AG09309 (cell line): ENCODE results near the gene RBMY1D.
"Not testable (repeated sequence)": the region's sequence is repeated elsewhere in the genome, so short reads cannot be mapped to it uniquely, and the experiment has no call there.

Source experiments
- DNase-seq: peaks from one replicate; pipeline ENCODE4 v3.0.0-alpha.2; 2010; ENCODE audit warnings: low read depth
- H3K4me3 ChIP-seq: 2 replicates; pipeline ENCODE4 v1.5.1; 2011; ENCODE audit warnings: mild to moderate bottlenecking, low read depth, low read length, moderate library complexity; ENCODE audit not compliant: control insufficient read depth
- TF ChIP-seq, protein P1 (sequence below): IDR thresholded peaks from 2 replicates; pipeline ENCODE4 v1.5.1; 2011; ENCODE audit warnings: mild to moderate bottlenecking, low read depth, low read length, inconsistent platforms; ENCODE audit not compliant: insufficient read depth, control insufficient read depth; ENCODE audit errors: missing control alignments

Gene RBMY1D

DNA sequence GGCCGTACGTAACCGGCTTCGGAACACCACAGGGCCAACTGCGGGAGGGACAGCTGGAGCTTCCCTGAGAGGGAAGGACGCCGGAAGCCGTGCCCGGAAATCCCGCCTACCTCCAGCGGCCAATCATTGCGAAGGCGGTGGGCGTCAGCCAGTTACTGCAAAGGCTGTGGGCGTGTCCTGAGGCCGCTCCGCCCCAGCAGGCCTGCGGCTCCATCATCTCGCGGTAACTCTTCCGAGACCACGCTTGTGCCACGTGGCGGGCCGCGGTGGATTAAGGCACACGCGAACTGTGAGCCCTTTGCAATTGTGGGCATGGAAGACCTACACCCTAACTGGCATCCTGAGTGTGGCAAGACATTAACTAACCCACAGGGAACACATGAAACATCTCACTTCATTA lies at the start of gene RBMY1D:
RBMY1D (minus strand) TSS at position 101 of the 400 bp plus-strand sequence. CDS start 2,013 bp downstream, outside the sequence.
- not testable (repeated sequence) for H3K4me3 ChIP-seq, DNase-seq

DNA sequence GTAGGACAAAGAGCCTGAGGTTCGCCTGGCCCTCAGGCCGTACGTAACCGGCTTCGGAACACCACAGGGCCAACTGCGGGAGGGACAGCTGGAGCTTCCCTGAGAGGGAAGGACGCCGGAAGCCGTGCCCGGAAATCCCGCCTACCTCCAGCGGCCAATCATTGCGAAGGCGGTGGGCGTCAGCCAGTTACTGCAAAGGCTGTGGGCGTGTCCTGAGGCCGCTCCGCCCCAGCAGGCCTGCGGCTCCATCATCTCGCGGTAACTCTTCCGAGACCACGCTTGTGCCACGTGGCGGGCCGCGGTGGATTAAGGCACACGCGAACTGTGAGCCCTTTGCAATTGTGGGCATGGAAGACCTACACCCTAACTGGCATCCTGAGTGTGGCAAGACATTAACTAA lies 23.6 kb upstream of the RBMY1D start, which contains the start of gene RBMY1E:
RBMY1E (minus strand) TSS at position 101 of the 400 bp plus-strand sequence. CDS start 1,978 bp downstream, outside the sequence.
- H3K4me3 ChIP-seq, DNase-seq: not testable (repeated sequence)

DNA sequence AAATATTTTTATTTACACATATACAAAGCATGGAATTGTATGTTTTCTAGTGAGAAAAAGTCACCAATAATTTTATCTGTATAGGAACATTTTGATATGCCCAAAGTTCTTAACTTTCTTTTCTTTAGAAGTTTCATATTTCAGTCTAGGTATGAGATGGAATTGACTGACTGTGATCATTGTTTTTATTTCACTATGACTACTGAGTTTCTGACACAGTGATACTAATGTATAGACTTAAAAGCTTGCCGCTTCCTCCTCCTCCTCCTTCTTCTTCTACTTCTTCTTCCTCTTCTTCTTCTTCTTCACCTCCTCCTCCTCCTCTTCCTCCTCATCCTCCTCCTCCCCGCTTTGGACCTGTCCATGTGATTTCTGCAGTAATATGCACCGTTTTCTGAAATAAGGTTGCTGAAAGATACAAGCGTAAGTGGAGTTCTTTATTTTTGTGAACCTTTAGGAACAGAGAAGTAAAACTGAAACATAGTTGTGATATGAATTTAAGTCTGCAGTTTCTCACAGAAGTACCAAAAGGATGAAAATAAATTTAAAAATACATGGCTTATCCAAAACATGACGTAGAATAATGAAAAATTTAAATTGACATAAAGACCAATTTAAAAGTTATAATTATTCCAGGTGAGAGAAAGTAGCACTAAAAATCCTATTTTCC lies 24.8 kb downstream of the RBMY1D start:
- H3K4me3 ChIP-seq, DNase-seq: not testable (repeated sequence)

DNA sequence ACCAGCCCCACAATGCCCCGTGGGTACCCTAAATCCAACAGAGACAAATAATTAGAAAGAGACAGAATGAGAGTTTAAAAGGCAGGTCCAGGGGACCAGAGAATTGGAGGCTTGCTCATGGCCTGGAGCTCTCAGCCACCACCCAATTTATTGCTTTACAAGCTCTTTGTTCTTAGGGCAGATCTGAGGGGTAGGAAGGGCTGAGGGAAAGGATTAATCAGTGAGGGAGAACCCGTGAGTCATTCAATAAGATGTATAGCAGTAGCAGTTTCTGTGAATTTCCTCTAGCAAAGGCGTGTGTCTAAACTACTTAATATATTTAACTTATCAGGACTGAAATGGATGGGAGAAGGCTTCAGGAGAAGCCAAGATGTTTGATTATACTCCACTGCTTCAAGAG lies 48.8 kb downstream of the RBMY1D start:
- TF ChIP-seq, protein P1, sequence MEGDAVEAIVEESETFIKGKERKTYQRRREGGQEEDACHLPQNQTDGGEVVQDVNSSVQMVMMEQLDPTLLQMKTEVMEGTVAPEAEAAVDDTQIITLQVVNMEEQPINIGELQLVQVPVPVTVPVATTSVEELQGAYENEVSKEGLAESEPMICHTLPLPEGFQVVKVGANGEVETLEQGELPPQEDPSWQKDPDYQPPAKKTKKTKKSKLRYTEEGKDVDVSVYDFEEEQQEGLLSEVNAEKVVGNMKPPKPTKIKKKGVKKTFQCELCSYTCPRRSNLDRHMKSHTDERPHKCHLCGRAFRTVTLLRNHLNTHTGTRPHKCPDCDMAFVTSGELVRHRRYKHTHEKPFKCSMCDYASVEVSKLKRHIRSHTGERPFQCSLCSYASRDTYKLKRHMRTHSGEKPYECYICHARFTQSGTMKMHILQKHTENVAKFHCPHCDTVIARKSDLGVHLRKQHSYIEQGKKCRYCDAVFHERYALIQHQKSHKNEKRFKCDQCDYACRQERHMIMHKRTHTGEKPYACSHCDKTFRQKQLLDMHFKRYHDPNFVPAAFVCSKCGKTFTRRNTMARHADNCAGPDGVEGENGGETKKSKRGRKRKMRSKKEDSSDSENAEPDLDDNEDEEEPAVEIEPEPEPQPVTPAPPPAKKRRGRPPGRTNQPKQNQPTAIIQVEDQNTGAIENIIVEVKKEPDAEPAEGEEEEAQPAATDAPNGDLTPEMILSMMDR = no peak
- no peak overlapping the region for H3K4me3 ChIP-seq
- no peak for DNase-seq

DNA sequence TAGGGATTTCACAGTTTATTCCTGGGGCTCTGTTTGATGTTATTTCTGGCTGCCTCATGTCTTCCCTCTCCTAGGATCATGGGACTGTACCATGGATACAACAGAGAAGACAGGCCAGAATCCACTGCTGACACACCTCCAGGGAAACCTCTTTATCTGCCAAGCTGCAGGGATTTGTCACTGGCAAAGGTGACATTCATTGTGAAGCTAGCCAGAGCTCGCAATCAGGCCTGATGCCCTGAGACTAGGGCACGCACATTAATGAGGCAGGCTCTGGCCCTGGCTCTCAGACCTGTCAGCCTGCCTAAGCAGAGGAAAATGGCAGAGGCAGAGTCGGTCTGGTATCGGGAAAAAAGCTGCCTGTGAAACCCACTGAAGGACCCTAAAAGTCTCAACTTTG lies 52.2 kb downstream of the RBMY1D start:
- TF ChIP-seq, protein P1 = no peak
- H3K4me3 ChIP-seq = no peak overlapping the region
- DNase-seq = no peak

DNA sequence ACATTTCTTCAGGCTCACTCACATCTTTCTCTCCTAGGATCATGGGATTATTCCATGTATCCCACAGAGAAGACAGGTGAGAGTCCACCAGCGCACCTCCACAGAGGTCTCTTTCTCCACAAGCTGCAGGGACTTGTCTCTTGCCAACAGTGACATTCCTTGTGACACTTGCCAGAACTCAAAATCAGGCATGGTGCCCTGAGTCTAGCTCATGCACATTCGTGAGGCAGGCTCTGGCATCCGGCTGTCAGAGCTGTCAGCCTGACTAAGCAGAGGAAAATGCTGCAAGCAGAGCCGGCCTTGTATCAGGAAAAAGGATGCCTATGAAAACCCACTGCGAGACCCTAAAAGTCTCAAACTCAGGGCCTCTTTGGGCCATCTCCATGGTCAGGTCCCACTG lies 54.8 kb downstream of the RBMY1D start:
- H3K4me3 ChIP-seq = no peak overlapping the region
- no peak for DNase-seq
- TF ChIP-seq, protein P1 = no peak

DNA sequence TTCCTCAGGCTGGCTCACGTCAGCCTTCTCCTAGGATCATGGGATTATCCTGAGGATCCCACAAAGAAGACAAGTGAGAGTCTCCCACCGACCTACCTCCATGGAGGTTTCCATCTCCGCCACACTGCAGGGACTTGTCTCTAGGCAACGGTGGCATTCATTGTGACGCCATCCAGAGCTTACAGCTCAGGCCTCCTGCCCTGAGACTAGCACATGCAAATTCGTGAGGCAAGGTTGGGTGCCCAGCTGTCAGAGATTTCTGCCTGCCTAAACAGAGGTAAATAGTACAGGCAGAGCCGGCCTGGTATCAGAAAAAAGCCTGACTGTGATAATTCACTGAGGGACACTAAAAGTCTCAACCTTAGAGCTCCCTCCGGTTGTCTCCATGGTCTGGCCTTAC lies 58.0 kb downstream of the RBMY1D start:
- no peak for DNase-seq
- H3K4me3 ChIP-seq = no peak overlapping the region
- TF ChIP-seq, protein P1 = no peak

DNA sequence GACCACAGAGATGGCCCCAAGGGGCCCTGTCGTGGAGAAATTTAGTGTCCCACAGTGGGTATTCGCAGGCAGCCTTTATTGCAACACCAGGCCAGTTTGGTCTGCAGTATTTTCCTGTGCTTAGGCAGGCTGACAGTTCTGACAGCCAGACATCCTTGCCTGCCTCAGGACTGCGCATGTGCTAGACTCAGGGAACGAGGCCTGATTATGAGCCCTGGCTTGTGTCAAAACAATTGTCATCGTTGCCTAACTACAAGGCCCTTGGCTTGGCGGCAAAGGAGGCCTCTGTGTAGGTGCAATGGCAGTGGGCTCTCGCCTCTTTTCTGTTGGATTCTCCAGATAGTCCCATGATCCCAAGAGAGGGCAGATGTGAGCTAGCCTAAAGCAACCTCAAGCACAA lies 59.3 kb downstream of the RBMY1D start:
- H3K4me3 ChIP-seq = no peak overlapping the region
- TF ChIP-seq, protein P1 = no peak
- no peak for DNase-seq
